ENCODE measurements around the gene BROX.
"Not testable (repeated sequence)": the region's sequence is repeated elsewhere in the genome, so short reads cannot be mapped to it uniquely, and the experiment has no call there.

Gene BROX, protein sequence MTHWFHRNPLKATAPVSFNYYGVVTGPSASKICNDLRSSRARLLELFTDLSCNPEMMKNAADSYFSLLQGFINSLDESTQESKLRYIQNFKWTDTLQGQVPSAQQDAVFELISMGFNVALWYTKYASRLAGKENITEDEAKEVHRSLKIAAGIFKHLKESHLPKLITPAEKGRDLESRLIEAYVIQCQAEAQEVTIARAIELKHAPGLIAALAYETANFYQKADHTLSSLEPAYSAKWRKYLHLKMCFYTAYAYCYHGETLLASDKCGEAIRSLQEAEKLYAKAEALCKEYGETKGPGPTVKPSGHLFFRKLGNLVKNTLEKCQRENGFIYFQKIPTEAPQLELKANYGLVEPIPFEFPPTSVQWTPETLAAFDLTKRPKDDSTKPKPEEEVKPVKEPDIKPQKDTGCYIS

DNA sequence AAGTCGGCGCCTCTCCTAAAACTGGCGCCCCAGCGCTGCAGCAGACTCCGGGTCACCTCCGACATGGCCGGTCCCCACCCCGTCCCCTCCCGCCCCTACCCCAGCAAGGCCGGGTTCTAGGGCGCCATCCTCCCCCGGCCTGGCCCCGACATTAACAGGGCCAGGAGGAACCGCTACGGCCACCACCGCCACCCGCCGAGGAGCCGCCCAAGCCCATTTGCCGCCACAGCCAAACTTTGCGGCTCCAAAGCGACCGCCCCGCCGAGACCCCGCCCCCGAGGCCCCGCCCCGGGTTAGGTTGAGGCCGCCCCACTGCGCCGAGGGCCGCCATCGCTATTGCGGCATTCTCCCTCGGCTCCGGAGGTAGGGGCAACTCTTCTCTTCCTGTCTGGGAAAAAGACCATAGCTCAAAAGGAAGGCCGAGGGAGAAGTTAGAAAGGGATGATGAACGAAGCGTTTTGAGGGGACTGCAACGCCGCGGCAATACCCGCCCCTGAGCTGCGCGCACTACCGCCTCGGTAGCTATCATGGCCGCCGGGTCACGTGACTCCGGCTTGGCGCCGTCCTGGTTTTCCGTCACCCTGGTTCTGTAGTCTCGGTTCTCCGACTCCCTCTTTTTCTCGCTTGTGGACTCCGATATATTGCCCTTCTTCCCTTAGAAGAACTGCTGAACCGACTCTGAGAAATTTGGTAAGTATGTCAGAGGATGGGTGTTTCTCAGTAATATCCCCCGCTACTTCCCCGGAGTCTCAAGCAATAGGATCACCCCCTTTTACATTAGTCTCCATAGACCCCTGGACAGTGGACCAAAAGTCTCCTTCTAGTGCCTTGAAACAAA is at the start of gene BROX, which contains the start of gene AIDA:
Gene BROX (plus strand): TSS at position 312 of the 838 bp plus-strand sequence. CDS start 3,136 bp downstream, outside the sequence.
Gene AIDA (minus strand): TSS at position 239 of the 838 bp plus-strand sequence. CDS start 174 bp downstream, at position 65.
- DNase-seq (ENCODE audit: low read depth) = peak; percentile 66

DNA sequence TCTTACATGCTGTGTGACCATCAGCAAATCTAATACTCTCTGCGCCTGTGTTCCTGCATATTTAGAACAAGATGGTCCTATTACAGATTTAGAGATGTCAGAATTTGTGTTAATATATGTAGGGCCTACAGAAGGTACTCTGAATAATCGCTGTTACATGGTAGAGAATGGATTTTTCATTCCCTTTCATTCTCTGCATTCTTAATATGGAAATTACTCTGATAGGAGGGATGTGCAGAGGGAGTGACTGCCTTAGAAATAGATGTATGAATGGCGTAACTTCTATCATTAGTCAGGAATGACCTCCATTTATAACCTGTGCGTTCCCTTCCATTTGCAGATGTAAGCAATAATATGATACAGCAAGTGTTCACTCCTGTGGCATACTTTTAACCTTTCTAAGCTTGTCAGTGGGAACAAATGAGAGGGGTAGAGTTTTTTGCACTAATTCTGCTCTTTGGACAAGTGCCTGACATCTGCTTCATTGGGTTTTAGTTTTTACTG is 48.9 kb upstream of the BROX start:
- DNase-seq (ENCODE audit: low read depth) = no peak

DNA sequence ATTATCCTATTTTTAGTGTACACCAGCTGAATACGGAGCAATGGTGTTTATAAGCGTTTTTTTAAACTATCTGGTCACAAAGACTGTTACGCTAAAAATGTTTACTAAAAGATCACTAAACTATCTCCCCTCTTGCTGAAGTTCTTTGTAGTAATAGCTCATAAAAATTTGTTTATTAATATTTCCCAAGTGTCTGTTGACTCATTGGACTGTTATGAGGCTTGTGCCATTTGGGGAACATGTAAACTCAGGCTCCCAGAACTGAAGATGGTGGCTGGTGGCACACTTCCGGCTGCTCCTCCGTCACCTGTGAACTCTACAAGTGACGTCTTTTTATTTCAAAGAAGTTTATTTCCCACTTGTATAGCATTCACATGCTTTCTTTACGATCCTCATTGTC is 46.4 kb upstream of the BROX start:
- DNase-seq (ENCODE audit: low read depth) = no peak

DNA sequence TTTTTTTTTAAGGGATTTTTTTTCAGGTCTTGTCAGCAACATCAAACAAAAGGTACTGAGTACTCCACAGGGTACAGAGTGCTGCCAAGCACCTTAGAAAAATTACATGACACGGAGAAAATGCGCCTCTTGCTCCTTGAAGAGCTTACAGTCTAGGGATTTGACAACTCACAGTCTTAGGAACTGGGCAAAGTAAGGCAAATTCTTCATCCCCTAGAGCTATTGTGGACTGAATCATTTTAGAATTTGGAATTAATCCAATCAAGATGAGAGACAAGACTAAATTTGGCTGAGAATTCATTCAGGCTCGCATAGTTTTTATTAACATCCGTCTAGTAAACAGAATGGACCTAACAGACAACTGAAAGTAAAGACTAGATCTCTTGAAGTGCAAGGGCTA is 44.2 kb upstream of the BROX start:
- DNase-seq (ENCODE audit: low read depth) = not testable (repeated sequence)

DNA sequence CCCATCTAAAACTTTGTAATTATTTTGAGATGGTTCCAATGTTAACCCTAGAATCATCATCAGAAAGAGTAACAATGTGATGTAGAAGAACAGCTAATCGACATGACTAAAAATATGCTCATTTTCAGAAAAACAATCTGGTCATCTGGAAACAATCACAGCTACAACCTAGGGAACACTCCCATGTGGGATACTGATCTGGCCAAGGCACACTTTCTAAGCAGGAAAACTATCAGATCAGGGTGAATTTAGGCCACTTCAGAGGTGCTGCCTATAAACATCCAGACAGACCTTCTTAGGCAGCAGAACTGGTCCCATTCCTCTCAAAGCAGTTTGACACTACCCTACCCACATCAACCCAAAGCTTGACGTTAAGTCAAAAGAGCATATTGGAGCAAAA is 43.3 kb upstream of the BROX start:
- DNase-seq (ENCODE audit: low read depth) = not testable (repeated sequence)

DNA sequence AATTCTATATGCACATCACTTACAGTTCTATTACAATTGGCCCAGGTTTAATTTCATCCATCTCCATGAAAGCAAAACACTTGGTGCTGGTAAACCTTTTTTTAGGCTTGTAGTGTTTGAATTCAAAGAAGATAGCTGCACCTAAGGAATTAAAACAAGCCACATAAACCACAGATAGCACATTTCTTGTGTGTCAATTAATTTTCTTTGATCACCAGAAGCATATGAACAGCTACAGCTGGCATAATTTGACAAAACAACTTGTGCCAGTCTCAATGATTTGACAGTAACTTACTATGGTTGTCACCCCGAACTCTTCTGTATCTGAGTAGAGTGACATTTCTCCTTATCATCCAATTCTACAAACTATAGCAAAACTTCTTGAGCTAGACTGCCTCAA is 42.3 kb upstream of the BROX start:
- DNase-seq (ENCODE audit: low read depth) = no peak

DNA sequence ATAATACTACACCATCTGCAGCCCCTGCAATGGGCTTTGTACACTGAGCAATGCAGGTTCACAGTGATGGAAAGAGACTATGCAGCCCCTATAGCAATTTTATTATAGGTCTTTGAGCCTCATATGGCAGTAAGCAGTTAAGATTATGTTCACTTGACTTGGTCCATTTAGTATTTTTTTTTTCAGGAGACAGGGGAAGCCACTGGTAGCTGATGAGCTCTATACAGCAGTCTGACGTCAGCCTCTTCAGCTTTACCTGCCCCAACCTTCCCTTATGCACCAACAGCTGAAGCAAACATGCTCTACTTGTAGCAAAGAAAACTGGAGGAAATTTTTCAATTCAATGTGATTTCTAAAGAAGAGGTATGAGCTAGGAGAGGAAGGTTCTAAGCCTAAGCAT is 32.3 kb upstream of the BROX start:
- DNase-seq (ENCODE audit: low read depth) = no peak

DNA sequence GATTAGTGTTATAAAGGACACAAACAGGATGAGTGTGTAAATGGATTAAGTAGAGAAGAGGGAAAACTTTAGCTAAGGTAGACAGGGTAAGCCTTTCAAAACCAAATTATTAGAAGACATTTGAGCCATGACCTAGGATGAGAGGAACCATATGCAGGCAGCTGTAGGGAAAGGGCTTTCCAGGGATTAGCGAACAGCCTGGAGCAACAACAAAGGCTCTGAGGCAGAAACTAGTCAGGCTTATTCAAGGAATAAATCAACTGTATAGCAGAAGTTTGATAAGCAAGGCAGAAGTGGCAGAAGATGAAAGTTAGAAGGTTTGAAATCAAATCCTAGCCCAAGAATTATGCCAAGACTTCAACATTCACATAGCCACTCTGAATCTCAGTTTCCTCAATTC is 21.3 kb upstream of the BROX start:
- DNase-seq (ENCODE audit: low read depth) = no peak

DNA sequence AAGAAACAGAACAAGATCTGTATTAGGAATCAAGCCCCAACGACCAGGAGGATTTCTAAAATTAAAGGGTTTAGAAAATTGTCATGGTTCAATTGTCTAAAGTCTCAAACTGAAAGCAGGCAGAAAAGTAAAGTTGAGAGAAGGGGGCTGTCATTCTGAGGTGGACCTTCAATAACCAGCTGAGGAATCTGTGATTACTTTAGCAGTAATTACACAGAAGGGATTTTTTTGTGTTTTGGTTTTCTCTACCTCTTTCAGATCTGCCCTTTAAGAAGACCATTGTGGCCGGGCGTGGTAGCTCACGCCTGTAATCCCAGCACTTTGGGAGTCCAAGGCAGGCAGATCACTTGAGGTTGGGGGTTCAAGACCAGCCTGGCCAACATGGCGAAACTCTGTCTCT is 17.4 kb upstream of the BROX start:
- DNase-seq (ENCODE audit: low read depth) = no peak

DNA sequence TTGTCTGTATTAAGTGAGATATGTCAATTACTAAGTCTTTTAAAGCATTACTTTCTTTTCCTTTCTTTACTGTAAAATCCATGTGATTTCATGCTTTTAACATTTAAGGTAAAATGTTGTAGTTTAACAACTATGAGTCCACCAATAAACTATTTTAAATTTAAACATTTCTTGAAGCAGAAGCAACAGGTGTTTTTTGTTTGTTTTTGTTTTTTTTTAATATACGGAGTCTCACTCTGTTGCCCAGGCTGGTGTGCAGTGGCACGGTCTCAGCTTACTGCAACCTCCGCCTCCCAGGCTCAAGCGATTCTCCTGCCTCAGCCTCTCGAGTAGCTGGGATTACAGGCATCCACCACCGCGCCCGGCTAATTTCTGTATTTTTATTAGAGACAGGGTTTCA is 15.6 kb upstream of the BROX start:
- no peak for DNase-seq (ENCODE audit: low read depth)

DNA sequence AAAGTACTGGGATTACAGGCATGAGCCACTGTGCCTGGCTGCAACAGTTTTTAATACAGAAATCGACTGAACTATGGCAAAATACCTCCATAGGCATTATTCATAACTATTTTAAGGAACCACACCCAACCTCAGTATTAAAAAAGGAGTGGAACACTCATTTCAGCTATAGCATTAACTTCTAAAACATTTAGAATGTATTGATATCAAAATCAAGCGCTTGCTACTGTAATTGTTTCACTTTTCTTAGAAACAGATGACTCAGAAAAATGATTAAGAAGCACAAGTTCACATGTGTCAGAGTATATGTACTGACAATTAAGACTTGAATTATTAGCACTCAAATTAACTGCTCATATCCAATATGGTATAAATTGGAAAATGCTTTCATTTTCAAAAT is 15.2 kb upstream of the BROX start:
- no peak for DNase-seq (ENCODE audit: low read depth)

DNA sequence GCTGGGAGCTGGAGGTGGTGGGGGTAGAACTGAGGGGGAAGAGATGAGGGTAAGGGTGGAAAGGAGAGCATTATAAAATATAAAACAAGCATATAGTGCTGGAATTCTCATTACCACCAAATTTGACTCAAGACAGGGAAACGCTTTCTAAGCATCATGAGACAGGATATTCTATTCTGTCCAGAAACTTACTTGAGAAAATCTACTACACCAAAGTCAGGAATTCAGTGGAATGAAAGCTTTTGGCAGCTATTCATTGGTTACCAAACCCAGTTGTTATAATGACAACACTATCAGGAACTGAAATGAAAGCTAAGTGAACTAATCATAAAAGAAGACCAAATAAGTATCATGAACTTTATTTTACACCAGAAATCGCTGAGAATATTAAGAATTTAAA is 14.5 kb upstream of the BROX start:
- DNase-seq (ENCODE audit: low read depth) = peak; percentile 16

DNA sequence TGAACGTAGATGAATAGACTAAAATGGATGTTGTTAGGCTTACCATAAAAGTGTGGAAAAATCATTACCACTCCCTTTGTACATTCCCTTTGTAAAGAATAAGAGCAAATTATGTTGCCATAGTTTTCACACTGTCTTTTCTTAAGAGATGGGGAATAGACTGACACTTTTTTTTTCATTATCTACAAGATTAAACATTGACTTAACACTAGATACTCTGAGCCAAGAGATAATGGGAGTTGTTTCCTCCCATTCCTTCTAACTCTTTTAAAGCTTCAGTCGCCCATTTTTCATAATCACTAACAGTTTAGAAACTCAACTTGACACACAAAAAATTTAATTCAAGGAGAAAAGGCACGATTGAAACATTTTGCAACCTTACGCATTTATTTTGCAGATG is 10.2 kb upstream of the BROX start:
- no peak for DNase-seq (ENCODE audit: low read depth)

DNA sequence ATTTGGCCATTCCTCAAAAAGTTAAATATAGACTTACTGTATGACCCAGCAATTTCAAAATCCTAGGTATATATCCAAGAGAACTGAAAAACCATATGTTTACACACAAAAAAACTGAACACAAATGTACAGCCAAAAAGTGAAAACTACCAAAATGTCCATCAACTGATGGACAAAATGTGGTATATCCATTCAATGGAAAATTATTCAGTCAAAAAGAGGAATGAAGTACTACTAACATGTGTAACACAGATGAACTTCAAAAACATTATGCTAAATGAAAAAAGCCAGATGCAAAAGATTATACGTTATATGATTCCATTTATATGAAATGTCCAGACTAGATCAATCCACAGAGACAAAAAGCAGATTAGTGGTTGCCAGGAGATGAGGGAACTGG is 8.1 kb upstream of the BROX start:
- DNase-seq (ENCODE audit: low read depth) = no peak

DNA sequence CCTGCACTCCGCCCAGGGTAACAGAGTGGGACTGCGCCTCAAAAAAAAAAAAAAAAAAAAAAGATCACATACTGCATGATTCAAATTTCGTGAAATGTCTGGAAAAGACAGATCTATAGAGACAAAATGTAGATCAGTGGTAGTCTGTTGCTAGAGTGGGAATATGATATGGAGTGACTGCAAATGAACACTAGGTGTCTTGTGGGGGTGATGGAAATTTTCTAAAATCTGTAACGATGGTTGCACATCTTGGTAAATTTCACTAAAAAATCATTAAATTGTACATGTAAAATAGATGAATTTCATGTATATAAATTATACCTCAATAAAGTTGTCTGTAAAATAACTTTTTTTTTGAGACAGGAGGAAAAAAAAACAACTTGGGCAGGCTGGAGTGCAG is 5.5 kb upstream of the BROX start:
- no peak for DNase-seq (ENCODE audit: low read depth)

DNA sequence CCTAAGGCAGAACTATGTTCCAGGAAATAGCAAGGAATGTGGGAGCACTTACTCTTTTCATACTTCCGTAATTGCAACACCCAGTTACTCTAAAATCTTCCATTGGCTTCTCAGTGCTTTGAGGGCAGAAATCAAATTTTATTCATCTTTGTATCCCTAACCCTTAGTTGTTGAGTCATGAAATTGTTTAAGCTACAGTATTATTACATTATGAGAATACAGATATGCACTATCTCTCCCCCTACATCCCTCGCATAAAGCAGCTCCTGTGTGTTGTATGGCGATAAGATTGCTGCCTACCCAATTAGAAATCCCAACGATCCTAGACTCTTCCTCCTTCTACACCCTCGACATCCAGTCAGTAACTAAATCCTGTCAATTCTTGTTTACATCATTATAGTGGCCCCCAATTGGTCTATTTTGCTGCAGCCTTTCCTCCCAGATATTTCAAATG is 2.6 kb upstream of the BROX start:
- no peak for DNase-seq (ENCODE audit: low read depth)

DNA sequence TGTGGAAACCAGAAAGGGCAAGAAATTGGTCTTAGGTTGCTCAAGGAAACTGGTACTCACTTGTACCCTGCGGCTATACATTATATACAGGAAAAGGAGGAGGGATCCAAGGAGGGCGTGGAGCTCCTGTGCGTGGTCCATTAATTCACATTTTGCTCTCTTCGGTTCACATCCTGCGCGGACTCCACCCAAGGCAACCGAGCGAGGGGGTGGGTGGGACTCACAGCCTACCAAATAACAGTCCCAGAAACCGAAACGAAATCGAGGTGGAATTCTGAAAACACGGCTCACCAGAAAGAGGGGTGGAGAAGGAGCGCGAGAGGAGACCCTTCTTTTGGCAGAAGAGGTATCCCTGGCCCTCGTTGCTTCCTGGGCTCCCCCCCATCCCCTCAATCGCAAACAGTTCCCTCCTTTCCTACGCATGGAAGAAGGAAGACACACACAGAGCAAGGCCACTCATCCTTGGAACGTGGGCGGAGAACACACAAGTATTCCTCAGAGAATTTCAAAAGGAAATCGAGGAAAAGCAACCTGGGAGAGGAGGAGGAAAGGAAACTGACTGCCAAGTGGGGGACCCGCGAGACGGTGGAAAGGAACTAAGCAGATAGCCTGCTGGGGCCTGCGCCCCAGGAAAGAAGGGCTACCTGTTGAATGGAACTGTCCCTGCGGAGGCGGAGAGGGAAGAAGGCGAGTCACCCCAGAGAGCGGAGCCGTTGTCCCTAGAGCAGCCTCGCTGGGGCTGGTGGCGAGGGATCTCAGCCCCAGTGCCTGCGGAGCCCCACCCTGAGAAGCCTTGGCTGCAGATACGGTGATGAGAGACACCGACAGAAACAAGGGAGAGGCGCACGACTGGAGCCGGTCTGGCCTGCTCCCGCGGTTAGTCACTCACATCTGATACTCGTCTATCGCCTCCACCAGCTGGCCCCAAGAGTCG is 778 bp upstream of the BROX start:
- DNase-seq (ENCODE audit: low read depth) = peak; percentile 29

DNA sequence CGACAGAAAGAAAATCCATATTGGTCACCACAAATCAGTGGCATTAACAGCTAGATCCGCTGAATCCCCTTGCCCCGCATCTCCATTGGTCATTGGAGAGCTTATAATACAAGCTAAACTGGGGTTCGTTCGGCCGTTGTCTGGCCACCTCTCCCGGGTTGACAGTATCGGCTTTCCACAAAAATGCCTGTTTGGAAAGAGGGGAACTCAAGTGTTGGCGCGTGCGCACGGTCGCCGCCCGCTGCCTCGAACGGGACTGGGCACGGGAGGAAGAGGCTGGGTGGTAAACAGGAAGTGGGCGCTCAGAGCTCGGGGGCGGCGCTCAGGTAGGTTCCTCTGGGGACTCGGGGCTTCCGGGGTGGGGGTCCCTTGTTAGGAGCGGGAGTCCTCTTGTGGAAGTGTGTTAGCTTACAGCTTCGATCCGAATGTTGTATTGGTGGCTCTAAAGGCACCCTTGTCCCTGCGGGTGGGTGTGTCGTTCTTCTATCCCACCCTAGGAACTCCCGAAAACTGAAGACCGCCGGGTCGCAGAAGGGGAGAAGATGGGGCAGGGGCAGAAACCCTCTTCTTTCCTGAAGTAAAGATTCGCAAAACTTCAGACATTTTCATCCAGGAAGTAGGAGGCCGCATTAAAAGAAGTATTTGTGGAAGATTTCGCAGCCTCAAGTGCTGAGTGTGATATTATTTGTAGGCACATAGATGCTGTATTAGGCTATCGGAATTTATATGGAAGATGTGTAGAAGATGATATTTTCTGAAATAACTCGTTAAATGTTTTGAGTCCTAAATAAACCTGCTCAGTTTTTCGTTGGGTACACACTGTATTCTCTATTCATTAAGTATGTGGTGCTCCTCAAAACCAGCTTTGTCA is 962 bp downstream of the BROX start:
- peak; percentile 90 for DNase-seq (ENCODE audit: low read depth)

DNA sequence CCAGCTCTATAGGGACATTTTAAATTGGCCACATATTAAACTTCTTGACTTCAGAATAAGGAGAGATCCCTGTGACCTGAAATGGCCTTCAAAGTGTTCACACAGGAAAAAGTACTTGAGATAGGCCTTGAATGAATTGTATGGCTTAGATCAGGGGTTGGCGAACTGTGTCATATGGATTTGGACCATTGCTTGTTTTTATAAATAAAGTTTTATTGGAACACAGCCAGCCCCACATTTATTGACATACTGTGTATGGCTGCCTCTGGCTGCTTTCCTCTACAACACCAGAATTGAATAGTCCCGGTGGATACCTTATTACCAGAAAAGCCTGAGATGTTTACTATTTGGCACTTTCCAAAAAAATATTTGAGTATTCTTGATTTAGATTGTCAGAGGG is 4.0 kb downstream of the BROX start:
- DNase-seq (ENCODE audit: low read depth) = no peak

DNA sequence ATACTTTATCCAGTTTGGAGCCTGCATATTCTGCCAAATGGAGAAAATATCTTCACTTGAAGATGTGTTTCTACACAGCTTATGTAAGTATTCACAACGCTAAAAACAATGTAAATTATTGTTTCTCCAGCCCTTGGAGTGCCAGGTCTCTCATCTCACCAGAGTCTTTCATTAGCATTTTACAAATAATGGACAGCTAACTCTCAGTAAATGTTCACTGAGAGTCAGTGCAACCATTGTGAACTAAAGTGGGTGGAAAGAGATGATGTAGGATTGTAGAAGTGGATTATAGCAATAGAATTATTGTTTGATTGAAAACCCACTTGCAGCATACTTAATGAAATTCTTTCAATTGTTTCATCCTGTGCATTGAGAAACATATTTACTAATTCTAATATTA is 16.4 kb downstream of the BROX start:
- DNase-seq (ENCODE audit: low read depth) = no peak

DNA sequence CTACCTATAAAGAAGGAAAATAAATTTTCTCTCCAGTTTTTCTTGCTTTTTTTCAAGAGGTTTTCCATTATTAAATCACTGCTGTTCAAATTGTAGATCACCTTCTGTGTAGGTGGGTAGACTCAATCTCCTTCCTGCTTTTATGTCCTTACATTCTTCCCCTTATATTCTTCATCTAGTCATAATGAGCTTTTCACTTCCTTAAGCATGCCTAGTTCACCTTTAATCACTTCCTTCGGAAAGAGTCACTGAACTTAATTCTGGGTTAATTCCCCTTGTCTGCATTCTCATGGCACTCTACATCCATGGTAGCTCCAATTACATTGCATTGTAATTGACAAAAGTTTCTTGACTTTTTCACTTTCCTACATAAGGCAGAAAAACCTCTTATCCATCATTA is 18.5 kb downstream of the BROX start:
- no peak for DNase-seq (ENCODE audit: low read depth)

Data from GM04504 (cell line).